IMR-90 (cell line): ENCODE results near the gene RNPEPL1. TPM values are rescaled to one million over a fixed set of nuclear protein-coding genes. Genes with fewer than 3 reads are reported as not detected.
A peak's percentile ranks its signal among the peaks of the same experiment; 100 is the strongest.

ENCODE experiments used
- ATAC-seq: fragments of 200-7000 bp; cut with Tn5 transposase; 2 replicates; pipeline ENCODE4 v1.9.1; 2020; ENCODE audit warnings: low read depth, mild to moderate bottlenecking, moderate library complexity
- BruUV-seq: library from RNA; stranded (reverse); fragments of 400-500 nt; replicated peaks from 2 replicates; lab custom pipeline; 2021; lab: Mats Ljungman, UMichigan
- CTCF ChIA-PET: fragments of 300-600 bp; formaldehyde crosslinking; extraction: SDS; loops from one replicate; lab custom pipeline; 2021; ENCODE audit warnings: antibody characterized with exemption; lab: Yijun Ruan, JAX
- POLR2A ChIA-PET: fragments of 300-600 bp; sonication (Branson Sonifier 250); formaldehyde crosslinking; loops from one replicate; lab custom pipeline; 2022; ENCODE audit warnings: antibody characterized with exemption; ENCODE audit not compliant: unreplicated experiment; lab: Charles Lee
- DNase-seq: peaks from one replicate; pipeline ENCODE4 v3.0.0; 2013
- H2AFZ ChIP-seq: replicated peaks from 2 replicates; pipeline ENCODE3; 2013; ENCODE audit warnings: low read length, mild to moderate bottlenecking; ENCODE audit not compliant: poor library complexity
- H2AK5ac ChIP-seq: 2 replicates; pipeline ENCODE4 v1.6.1; 2013; ENCODE audit warnings: low read depth, low read length, inconsistent platforms
- H2AK9ac ChIP-seq: replicated peaks from 2 replicates; pipeline ENCODE3; 2013; ENCODE audit warnings: mild to moderate bottlenecking, low read depth, low read length, moderate library complexity; ENCODE audit not compliant: poor library complexity
- H2BK120ac ChIP-seq: 2 replicates; pipeline ENCODE4 v1.6.1; 2013; ENCODE audit warnings: low read depth, low read length, inconsistent platforms
- H2BK15ac ChIP-seq: 3 replicates; pipeline ENCODE4 v1.6.1; 2013; ENCODE audit warnings: low read depth, low read length, inconsistent platforms
- H2BK20ac ChIP-seq: 2 replicates; pipeline ENCODE4 v1.6.1; 2013; ENCODE audit warnings: low read depth, mild to moderate bottlenecking, inconsistent platforms, low read length, moderate library complexity
- H2BK5ac ChIP-seq: 2 replicates; pipeline ENCODE4 v1.6.1; 2013; ENCODE audit warnings: mild to moderate bottlenecking, low read depth, low read length, inconsistent platforms; ENCODE audit not compliant: poor library complexity, severe bottlenecking
- H3K14ac ChIP-seq: replicated peaks from 2 replicates; pipeline ENCODE4 v1.6.1; 2013; ENCODE audit warnings: low read depth, low read length, inconsistent platforms
- H3K18ac ChIP-seq: 2 replicates; pipeline ENCODE4 v1.6.1; 2013; ENCODE audit warnings: low read depth, low read length, control low read depth
- H3K23ac ChIP-seq: 2 replicates; pipeline ENCODE4 v1.6.1; 2013; ENCODE audit warnings: low read depth, low read length, inconsistent platforms
- H3K27ac ChIP-seq: 2 replicates; pipeline ENCODE4 v1.5.1; 2013; ENCODE audit warnings: mild to moderate bottlenecking, control low read depth, low read length; ENCODE audit not compliant: insufficient read depth
- H3K27me3 ChIP-seq: 2 replicates; pipeline ENCODE4 v1.6.1; 2013; ENCODE audit warnings: low read length; ENCODE audit not compliant: control insufficient read depth, insufficient read depth
- H3K36me3 ChIP-seq: 2 replicates; pipeline ENCODE4 v1.6.1; 2013; ENCODE audit warnings: low read length, mixed read lengths; ENCODE audit not compliant: control insufficient read depth, insufficient read depth
- H3K4ac ChIP-seq: 2 replicates; pipeline ENCODE4 v1.6.1; 2013; ENCODE audit warnings: low read depth, low read length, inconsistent platforms
- H3K4me1 ChIP-seq: 2 replicates; pipeline ENCODE4 v1.6.1; 2013; ENCODE audit warnings: low read length, mixed read lengths; ENCODE audit not compliant: control insufficient read depth, insufficient read depth
- H3K4me2 ChIP-seq: 2 replicates; pipeline ENCODE4 v1.6.1; 2013; ENCODE audit warnings: low read depth, mild to moderate bottlenecking, control low read depth, low read length, moderate library complexity
- H3K4me3 ChIP-seq: 2 replicates; pipeline ENCODE4 v1.5.1; 2013; ENCODE audit warnings: low read depth, mild to moderate bottlenecking, control low read depth, low read length, moderate library complexity; ENCODE audit not compliant: insufficient read depth
- H3K56ac ChIP-seq: 2 replicates; pipeline ENCODE4 v1.6.1; 2013; ENCODE audit warnings: low read length, inconsistent platforms; ENCODE audit not compliant: insufficient read depth; ENCODE audit errors: extremely low read depth
- H3K79me1 ChIP-seq, 2 experiments: 2 replicates each; pipeline ENCODE4 v1.6.1; 2013; ENCODE audit warnings: low read length in 2 of 2, inconsistent platforms in 1 of 2, low read depth in 1 of 2
- H3K9ac ChIP-seq: 2 replicates; pipeline ENCODE4 v1.6.1; 2013; ENCODE audit warnings: low read depth, low read length, control low read depth
- H3K9me1 ChIP-seq: 2 replicates; pipeline ENCODE4 v1.6.1; 2013; ENCODE audit warnings: low read length, inconsistent platforms; ENCODE audit not compliant: insufficient read depth
- H3K9me3 ChIP-seq: 2 replicates; pipeline ENCODE4 v1.6.1; 2013; ENCODE audit warnings: low read length; ENCODE audit not compliant: control insufficient read depth, insufficient read depth
- H4K20me1 ChIP-seq: 2 replicates; pipeline ENCODE4 v1.6.1; 2013; ENCODE audit warnings: low read length, inconsistent platforms; ENCODE audit not compliant: insufficient read depth
- H4K5ac ChIP-seq: 2 replicates; pipeline ENCODE4 v1.6.1; 2013; ENCODE audit warnings: mild to moderate bottlenecking, low read depth, low read length, control low read depth
- H4K8ac ChIP-seq, 2 experiments: 2 replicates each; pipeline ENCODE4 v1.6.1; 2013; ENCODE audit warnings: low read depth in 2 of 2, low read length in 2 of 2, control low read depth in 1 of 2, inconsistent platforms in 1 of 2
- H4K91ac ChIP-seq: 2 replicates; pipeline ENCODE4 v1.6.1; 2013; ENCODE audit warnings: low read depth, low read length, inconsistent platforms; ENCODE audit not compliant: insufficient read depth
- FOS ChIP-seq: fragments of 150-350 bp; IDR thresholded peaks from 2 replicates; pipeline ENCODE4 v1.6.1; 2016; ENCODE audit warnings: low read depth, low read length
- MAFK ChIP-seq: IDR thresholded peaks from 2 replicates; pipeline ENCODE4 v1.6.1; 2012; ENCODE audit warnings: low read depth, low read length, improper control_type of control experiment
- NFE2L2 ChIP-seq: fragments of 150-350 bp; IDR thresholded peaks from 2 replicates; pipeline ENCODE4 v1.6.1; 2016; ENCODE audit warnings: low read depth, mild to moderate bottlenecking, low read length
- SMC3 ChIP-seq: fragments of 150-350 bp; IDR thresholded peaks from 2 replicates; pipeline ENCODE4 v1.6.1; 2016; ENCODE audit warnings: low read depth, mild to moderate bottlenecking, antibody characterized with exemption, low read length, moderate library complexity
- WGBS, 2 experiments: methylation state at CpG; one replicate each; pipeline versions ENCODE4 v1.1.5 to v1.1.7; 2013; ENCODE audit warnings: missing lambda C conversion rate in 2 of 2; ENCODE audit not compliant: insufficient read length in 1 of 2; ENCODE audit errors: extremely low coverage in 2 of 2; 5-methylcytosine and 5-hydroxymethylcytosine counted together
- dilution Hi-C: fragments of 300-500 bp; cut with HindIII; formaldehyde crosslinking; loops from one replicate; pipeline ENCODE4 v1.14.3; 2018; ENCODE audit warnings: low sequenced_read_pairs; ENCODE audit not compliant: unreplicated experiment
- in situ Hi-C: fragments of 300-500 bp; cut with MboI; formaldehyde crosslinking; loops from 3 replicates; pipeline ENCODE4 v1.14.3; 2019; ENCODE audit warnings: low sequenced_read_pairs, inconsistent platforms, mixed read lengths
- intact Hi-C: fragments of 100-400 bp; cut with micrococcal nuclease; formaldehyde crosslinking; loops from 2 replicates; pipeline ENCODE4 v1.10.0; 2022
- polyA plus RNA-seq, 3 experiments: library from polyadenylated mRNA; depleted of rRNA; stranded (reverse); fragments of >200 nt; gene quantifications; 2 replicates each; pipeline ENCODE4 v1.2.3, GENCODE V29; 2012; ENCODE audit warnings: low replicate concordance in 1 of 3
- total RNA-seq: library from RNA; depleted of rRNA; stranded (reverse); fragments of >200 nt; gene quantifications from 2 replicates; pipeline ENCODE4 v1.2.3, GENCODE V29; 2012

Gene RNPEPL1
- total and polyA plus RNA-seq, 2 of the 4 experiments (the other 2 are of a cell fraction): 3.8 to 18.7 TPM

DNA sequence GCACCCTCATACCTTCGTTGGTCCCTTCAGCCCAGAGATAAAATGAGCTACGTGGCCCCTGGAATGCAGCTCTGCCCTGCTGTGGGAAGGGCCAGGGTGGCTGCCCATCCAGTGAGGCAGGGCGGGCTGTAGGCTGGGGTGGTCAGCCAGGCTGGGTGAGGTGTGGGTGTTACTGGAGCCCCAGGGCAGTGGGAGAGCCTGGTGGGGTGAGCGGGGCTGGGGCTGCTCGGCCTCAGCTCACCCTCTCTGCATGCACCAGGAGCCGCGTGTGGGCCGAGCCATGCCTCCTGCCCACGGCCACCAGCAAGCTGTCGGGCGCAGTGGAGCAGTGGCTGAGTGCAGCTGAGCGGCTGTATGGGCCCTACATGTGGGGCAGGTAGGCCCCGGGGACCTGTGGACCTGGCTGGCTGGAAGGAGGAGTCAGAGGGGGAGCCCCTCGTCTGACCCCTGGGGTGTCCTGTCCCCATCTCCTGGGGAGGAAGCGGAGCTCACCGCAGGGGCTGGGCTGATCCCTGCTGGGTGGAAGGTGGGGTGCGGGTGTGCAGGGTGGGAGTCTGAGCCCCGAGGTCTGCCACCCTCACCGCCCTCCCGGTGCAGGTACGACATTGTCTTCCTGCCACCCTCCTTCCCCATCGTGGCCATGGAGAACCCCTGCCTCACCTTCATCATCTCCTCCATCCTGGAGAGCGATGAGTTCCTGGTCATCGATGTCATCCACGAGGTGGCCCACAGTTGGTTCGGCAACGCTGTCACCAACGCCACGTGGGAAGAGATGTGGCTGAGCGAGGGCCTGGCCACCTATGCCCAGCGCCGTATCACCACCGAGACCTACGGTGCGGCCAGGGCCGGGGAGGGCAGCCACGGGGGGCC lies 5.5 kb downstream of the RNPEPL1 start (continued):
- TF ChIP-seq MAFK (no peak), FOS (no peak)

DNA sequence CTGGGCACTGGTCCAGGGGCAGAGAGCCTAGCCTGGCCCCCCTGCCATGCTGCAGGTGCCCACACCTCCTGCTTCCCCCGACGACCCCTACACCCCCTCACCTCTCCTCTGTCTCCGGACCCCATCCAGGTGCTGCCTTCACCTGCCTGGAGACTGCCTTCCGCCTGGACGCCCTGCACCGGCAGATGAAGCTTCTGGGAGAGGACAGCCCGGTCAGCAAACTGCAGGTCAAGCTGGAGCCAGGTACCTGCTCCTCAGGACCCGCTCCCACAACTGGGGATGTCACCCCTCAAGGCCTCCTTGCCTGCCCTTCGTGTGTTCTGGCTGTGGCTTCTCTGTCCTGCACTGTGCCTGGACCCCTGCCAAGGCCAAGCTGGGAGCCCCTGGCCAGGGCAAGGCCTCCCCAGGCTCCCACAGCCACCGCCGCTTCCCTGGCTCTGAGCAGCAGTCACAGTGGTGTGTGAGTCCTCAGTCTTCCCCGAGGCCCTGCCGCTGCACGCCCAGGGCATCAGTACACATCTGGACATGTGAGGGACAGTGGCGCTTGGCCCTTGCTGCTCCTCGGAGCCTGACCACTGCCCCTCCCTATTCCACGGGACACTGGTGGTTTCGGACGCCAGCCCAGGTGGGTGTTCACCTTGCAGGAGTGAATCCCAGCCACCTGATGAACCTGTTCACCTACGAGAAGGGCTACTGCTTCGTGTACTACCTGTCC lies 6.3 kb downstream of the RNPEPL1 start:
- ChIA-PET POLR2A (no interaction called here), CTCF (no interaction called here)
- BruUV-seq: no TSS peak
- Histone ChIP-seq H4K91ac (no peak overlapping the region), H3K23ac (no peak overlapping the region), H2BK5ac (no peak overlapping the region), H2AK5ac (no peak overlapping the region), H2BK20ac (no peak overlapping the region), H3K56ac (no peak overlapping the region), H3K36me3 (peaks cover 31% of the 10 kb centered on the region), H4K20me1 (peaks cover 28% of the 10 kb centered on the region), H3K14ac (no peak overlapping the region), H3K4me2 (no peak overlapping the region), H3K4ac (no peak overlapping the region), H2BK120ac (no peak overlapping the region), H2BK15ac (no peak overlapping the region), H3K18ac (no peak overlapping the region), H3K27ac (no peak overlapping the region), H3K9me3 (no peaks in the 10 kb centered on the region), H3K9me1 (peaks cover 4% of the 10 kb centered on the region), H3K9ac (no peak overlapping the region), H4K8ac (no peak overlapping the region), H3K4me3 (no peak overlapping the region), H3K4me1 (peaks cover 5% of the 10 kb centered on the region; the same call in 1 of the 2 replicates), H2AFZ (peak overlapping the region; percentile 51), H3K27me3 (no peaks in the 10 kb centered on the region), H3K79me1 (peaks cover 5 to 39% of the 10 kb centered on the region in 2 experiments; a peak in 3 of 4 replicates), H2AK9ac (no peak overlapping the region), H4K5ac (no peak overlapping the region)
- TF ChIP-seq NFE2L2: no peak
- TF ChIP-seq SMC3: no peak
- dilution Hi-C loops (no loop called here), in situ Hi-C loops (no loop called here), intact Hi-C loops (no loop called here)
- 87% methylated on average over 14 of the region's 21 CpGs; no CpG with 5 or more reads in 1 of the 2 experiments for WGBS, 2 experiments
- DNase-seq (no peak), ATAC-seq (no peak)
